ENCODE results near the gene TCEANC2. TPM values are rescaled to one million over a fixed set of nuclear protein-coding genes. Genes with fewer than 3 reads are reported as not detected.
A peak's percentile ranks its signal among the peaks of the same experiment; 100 is the strongest.

TCEANC2 gene
- total RNA-seq, 4 donors from 2014 or later = 1.5 to 7.3 (median 3.2) TPM

DNA sequence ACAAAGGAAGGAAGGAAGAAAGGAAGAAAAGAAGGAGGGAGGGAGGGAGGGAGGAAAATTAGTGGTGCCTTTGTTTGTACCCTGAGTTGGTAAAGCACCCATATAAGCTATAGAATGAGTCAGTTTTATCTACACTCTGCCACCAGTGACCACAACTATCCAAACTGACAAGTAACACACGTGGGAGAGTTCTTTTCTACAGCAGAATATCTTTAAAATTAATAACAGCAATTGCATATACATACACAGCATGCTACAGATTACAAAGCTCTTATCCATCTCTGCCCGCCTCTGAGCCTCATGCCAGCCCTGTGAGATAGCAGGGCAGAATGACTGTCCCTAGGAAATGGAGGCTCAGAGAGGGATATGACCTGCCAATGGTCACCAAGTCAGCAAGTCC, 79.1 kb downstream of the TCEANC2 start:
- no peak overlapping the region for H3K27ac ChIP-seq
- H3K36me3 ChIP-seq = no peaks in the 10 kb centered on the region
- no peak for DNase-seq
- H3K27me3 ChIP-seq = no peaks in the 10 kb centered on the region
- H3K4me1 ChIP-seq = no peaks in the 10 kb centered on the region
- no peak for TF ChIP-seq POLR2A (IDR thresholded peaks at IDR 0.05)
- TF ChIP-seq, protein P1, sequence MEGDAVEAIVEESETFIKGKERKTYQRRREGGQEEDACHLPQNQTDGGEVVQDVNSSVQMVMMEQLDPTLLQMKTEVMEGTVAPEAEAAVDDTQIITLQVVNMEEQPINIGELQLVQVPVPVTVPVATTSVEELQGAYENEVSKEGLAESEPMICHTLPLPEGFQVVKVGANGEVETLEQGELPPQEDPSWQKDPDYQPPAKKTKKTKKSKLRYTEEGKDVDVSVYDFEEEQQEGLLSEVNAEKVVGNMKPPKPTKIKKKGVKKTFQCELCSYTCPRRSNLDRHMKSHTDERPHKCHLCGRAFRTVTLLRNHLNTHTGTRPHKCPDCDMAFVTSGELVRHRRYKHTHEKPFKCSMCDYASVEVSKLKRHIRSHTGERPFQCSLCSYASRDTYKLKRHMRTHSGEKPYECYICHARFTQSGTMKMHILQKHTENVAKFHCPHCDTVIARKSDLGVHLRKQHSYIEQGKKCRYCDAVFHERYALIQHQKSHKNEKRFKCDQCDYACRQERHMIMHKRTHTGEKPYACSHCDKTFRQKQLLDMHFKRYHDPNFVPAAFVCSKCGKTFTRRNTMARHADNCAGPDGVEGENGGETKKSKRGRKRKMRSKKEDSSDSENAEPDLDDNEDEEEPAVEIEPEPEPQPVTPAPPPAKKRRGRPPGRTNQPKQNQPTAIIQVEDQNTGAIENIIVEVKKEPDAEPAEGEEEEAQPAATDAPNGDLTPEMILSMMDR (IDR thresholded peaks at IDR 0.05) = no peak
- intact Hi-C loops (cut with DNase I; ENCODE audit: low total_unique reads) = no loop called here
- H3K4me3 ChIP-seq = no peak overlapping the region
- H3K9me3 ChIP-seq = no peaks in the 10 kb centered on the region

DNA sequence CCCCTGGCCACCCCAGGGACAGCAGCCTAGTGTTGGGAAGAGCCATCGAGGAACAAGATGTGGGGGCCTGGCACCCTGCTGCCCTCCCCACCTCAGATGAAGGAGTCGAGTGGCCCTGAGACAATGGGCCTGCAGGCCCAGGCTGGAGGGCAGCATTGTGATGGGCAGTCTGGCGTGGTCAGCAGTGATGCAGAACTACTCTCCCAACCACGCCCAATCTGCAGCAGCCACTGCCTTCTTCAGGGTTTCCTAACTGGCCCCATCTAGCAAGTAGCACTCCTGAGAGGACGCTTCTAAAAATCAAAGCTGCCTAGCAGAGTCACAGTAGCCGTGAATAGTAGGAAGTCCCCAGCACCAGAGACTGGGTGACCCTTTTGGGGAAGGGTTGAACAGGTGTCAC, 80.9 kb downstream of the TCEANC2 start:
- Histone ChIP-seq H3K36me3 (no peaks in the 10 kb centered on the region), H3K27ac (no peak overlapping the region), H3K9me3 (no peaks in the 10 kb centered on the region), H3K4me1 (no peaks in the 10 kb centered on the region), H3K27me3 (no peaks in the 10 kb centered on the region), H3K4me3 (no peak overlapping the region)
- intact Hi-C loops (cut with DNase I; ENCODE audit: low total_unique reads) = no loop called here
- TF ChIP-seq, protein P1 (IDR thresholded peaks at IDR 0.05) = no peak
- TF ChIP-seq POLR2A (IDR thresholded peaks at IDR 0.05) = no peak
- DNase-seq = no peak

DNA sequence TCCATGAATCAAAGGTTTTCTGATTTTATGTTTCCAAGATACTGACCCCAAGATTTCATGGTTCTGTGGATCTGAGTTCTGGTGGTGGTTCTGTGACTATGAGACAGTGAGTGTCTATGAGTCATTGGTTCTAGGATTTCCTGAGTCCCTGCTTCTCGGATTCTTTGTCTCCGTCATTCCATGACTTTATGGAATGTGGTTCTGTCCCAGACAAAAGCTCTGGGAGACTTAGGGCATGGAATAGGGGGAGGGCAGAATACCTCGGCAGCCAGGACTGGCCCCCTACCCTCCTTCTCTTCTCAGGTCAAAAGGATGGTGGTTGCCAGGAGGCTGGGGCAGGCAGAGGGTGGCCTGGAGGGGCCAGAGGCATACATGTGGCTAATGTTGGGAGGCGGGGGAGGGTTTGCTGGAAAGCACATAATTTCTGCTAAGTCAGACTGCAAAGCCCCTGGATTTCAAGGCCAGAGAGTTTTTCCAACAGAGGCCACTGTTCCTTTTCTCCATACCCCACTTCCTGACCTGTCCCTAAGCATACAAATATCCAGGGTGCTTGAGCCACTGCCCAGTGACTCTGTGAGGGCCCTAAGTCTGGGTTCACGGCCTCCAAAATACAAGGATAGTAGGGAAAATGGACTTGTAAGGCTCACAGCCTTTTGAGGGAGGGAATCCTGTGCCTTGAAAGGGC, 82.2 kb downstream of the TCEANC2 start:
- no peaks in the 10 kb centered on the region for H3K9me3 ChIP-seq
- H3K27me3 ChIP-seq = no peaks in the 10 kb centered on the region
- DNase-seq = no peak
- TF ChIP-seq, protein P1 (IDR thresholded peaks at IDR 0.05) = no peak
- TF ChIP-seq POLR2A (IDR thresholded peaks at IDR 0.05) = no peak
- intact Hi-C loops (cut with DNase I; ENCODE audit: low total_unique reads) = no loop called here
- H3K27ac ChIP-seq = no peak overlapping the region
- no peak overlapping the region for H3K4me3 ChIP-seq
- no peaks in the 10 kb centered on the region for H3K4me1 ChIP-seq
- H3K36me3 ChIP-seq = no peaks in the 10 kb centered on the region

DNA sequence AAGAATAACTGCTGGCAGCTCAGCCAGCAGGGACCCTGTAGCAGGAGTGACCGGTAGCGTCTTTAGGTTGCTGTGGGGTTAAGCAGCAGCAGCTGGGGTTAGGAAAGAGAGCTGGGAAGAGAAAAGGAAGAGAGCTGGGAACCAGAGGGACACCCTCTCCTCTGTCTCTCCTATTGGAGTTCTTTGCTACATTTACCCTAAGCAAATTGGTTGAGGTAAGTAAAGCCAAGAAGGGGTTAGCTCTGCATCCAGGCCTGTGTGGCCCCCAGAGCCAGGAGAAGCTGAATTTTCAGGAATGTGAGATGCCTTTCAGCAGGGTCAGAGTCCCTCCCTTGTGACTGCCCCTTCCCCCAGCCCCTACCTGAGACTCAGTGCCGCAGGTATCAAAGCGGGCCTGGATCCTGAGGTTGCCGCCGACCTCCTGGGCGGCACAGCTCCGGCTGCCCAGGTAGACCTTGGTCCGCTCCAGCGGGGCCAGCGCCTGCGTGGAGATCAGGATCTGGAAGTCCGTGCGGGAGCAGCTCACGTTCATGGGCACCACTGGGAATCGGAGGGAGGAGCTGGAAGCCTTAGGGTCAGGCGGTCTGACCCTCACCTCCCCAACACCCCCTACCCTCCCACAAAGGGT, 83.0 kb downstream of the TCEANC2 start:
- DNase-seq = no peak
- no peaks in the 10 kb centered on the region for H3K27me3 ChIP-seq
- no peaks in the 10 kb centered on the region for H3K36me3 ChIP-seq
- intact Hi-C loops (cut with DNase I; ENCODE audit: low total_unique reads) = no loop called here
- H3K4me3 ChIP-seq = no peak overlapping the region
- no peak for TF ChIP-seq POLR2A (IDR thresholded peaks at IDR 0.05)
- TF ChIP-seq, protein P1 (IDR thresholded peaks at IDR 0.05) = no peak
- H3K27ac ChIP-seq = peak overlapping the region; percentile 55 to 69
- no peaks in the 10 kb centered on the region for H3K9me3 ChIP-seq
- no peaks in the 10 kb centered on the region for H3K4me1 ChIP-seq

DNA sequence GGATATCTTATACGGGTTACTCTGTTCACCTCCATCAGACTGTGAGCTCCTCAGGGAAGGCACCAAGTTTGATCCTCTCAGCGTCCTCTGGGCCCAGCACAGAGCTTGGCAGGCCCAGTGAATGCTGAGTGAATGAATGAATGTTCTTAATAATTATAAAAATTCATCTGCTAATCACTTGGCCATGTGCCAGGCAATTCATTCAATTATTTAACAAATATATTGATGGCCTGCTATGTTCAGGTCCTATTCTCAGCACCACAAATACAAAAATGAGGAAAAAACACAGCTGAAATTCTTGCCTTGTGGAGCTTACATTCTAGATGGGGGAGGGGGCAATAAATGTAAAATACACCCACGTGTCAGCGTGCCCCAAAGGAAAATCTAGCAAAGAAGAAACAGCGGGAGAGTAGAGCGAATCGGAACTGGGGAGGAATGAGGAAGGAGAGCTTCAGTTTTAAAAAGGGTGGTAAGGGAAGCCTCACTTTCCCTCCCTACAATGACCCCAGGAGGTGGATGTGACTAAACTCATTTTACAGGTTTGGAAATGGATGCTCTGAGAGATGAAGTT, 83.6 kb downstream of the TCEANC2 start:
- no peaks in the 10 kb centered on the region for H3K36me3 ChIP-seq
- no peaks in the 10 kb centered on the region for H3K4me1 ChIP-seq
- intact Hi-C loops (cut with DNase I; ENCODE audit: low total_unique reads) = no loop called here
- H3K27me3 ChIP-seq = no peaks in the 10 kb centered on the region
- peak overlapping the region; percentile 55 to 69 for H3K27ac ChIP-seq
- no peak for TF ChIP-seq POLR2A (IDR thresholded peaks at IDR 0.05)
- TF ChIP-seq, protein P1 (IDR thresholded peaks at IDR 0.05) = no peak
- DNase-seq = no peak
- H3K4me3 ChIP-seq = no peak overlapping the region
- no peaks in the 10 kb centered on the region for H3K9me3 ChIP-seq

Data from uterus (tissue), 4 donors.